ENCODE results near the gene GALNT18.

GALNT18 gene

GRCh38 chr11:11493698-11494097, 128.1 kb downstream of the GALNT18 start:
- no peak for DNase-seq

GRCh38 chr11:11491589-11491988, 130.2 kb downstream of the GALNT18 start:
- no peak for DNase-seq

- DNase-seq = no peak
Observed at GRCh38 chr11:11491014-11491413, 130.8 kb downstream of the GALNT18 start.

GRCh38 chr11:11486423-11486822, 135.4 kb downstream of the GALNT18 start:
- no peak for DNase-seq

- no peak for DNase-seq
Observed at GRCh38 chr11:11486002-11486401, 135.8 kb downstream of the GALNT18 start.

GRCh38 chr11:11483627-11484026, 138.2 kb downstream of the GALNT18 start:
- DNase-seq = no peak

- no peak for DNase-seq
Observed at GRCh38 chr11:11482730-11483129, 139.1 kb downstream of the GALNT18 start.

- no peak for DNase-seq
Observed at GRCh38 chr11:11481371-11481770, 140.4 kb downstream of the GALNT18 start.

- DNase-seq = no peak
Observed at GRCh38 chr11:11480971-11481370, 140.8 kb downstream of the GALNT18 start.

GRCh38 chr11:11478687-11479086, 143.1 kb downstream of the GALNT18 start:
- DNase-seq = no peak

- DNase-seq = peak in 2 of 3 experiments; percentile 24 to 61
Observed at GRCh38 chr11:11477695-11478420, 143.9 kb downstream of the GALNT18 start.

GRCh38 chr11:11476971-11477645, 144.7 kb downstream of the GALNT18 start:
- DNase-seq = peak; percentile 24 to 61 (median 48)

- DNase-seq = peak in 1 of 3 experiments; percentile 25
Observed at GRCh38 chr11:11476499-11476898, 145.3 kb downstream of the GALNT18 start.

- DNase-seq = no peak
Observed at GRCh38 chr11:11472106-11472505, 149.7 kb downstream of the GALNT18 start.

GRCh38 chr11:11471201-11471600, 150.6 kb downstream of the GALNT18 start:
- DNase-seq = no peak

GRCh38 chr11:11468954-11469353, 152.9 kb downstream of the GALNT18 start:
- no peak for DNase-seq

GRCh38 chr11:11467312-11467711, 154.5 kb downstream of the GALNT18 start:
- no peak for DNase-seq

GRCh38 chr11:11464555-11464954, 157.2 kb downstream of the GALNT18 start:
- DNase-seq = no peak

GRCh38 chr11:11463405-11463804, 158.4 kb downstream of the GALNT18 start:
- peak; percentile 28 to 88 (median 79) for DNase-seq

GRCh38 chr11:11461473-11461872, 160.3 kb downstream of the GALNT18 start:
- no peak for DNase-seq

GRCh38 chr11:11459578-11459977, 162.2 kb downstream of the GALNT18 start:
- no peak for DNase-seq

- no peak for DNase-seq
Observed at GRCh38 chr11:11458485-11458884, 163.3 kb downstream of the GALNT18 start.

- DNase-seq = no peak
Observed at GRCh38 chr11:11458001-11458400, 163.8 kb downstream of the GALNT18 start.

GRCh38 chr11:11456866-11457265, 164.9 kb downstream of the GALNT18 start:
- DNase-seq = no peak
